Panc1 (cell line): ENCODE data around the gene TRIM54.
A peak's percentile ranks its signal among the peaks of the same experiment; 100 is the strongest.

Source experiments
- POLR2AphosphoS5 ChIP-seq: IDR thresholded peaks from 2 replicates; pipeline ENCODE4 v1.6.1; 2012; ENCODE audit warnings: mild to moderate bottlenecking, low read depth, low read length, moderate library complexity
- REST ChIP-seq, 2 experiments: IDR thresholded peaks; 2 replicates each; pipeline ENCODE4 v1.6.1; 2011 to 2012; ENCODE audit warnings: low read depth in 2 of 2, control low read depth in 1 of 2, low read length in 1 of 2, mild to moderate bottlenecking in 1 of 2, moderate library complexity in 1 of 2; ENCODE audit not compliant: insufficient read depth in 1 of 2
- SIN3A ChIP-seq: IDR thresholded peaks from 2 replicates; pipeline ENCODE4 v1.6.1; 2012; ENCODE audit warnings: low read depth, mild to moderate bottlenecking, low read length, moderate library complexity, borderline replicate concordance; ENCODE audit not compliant: insufficient read depth
- TCF7L2 ChIP-seq: IDR thresholded peaks from 2 replicates; pipeline ENCODE4 v1.6.1; 2011; ENCODE audit warnings: mild to moderate bottlenecking, low read depth, low read length, inconsistent platforms
- TF ChIP-seq, protein P1 (sequence below): fragments of 450-650 bp; IDR thresholded peaks from 2 replicates; pipeline ENCODE4 v1.5.1; 2017; ENCODE audit warnings: mild to moderate bottlenecking

- TF ChIP-seq, protein P1, sequence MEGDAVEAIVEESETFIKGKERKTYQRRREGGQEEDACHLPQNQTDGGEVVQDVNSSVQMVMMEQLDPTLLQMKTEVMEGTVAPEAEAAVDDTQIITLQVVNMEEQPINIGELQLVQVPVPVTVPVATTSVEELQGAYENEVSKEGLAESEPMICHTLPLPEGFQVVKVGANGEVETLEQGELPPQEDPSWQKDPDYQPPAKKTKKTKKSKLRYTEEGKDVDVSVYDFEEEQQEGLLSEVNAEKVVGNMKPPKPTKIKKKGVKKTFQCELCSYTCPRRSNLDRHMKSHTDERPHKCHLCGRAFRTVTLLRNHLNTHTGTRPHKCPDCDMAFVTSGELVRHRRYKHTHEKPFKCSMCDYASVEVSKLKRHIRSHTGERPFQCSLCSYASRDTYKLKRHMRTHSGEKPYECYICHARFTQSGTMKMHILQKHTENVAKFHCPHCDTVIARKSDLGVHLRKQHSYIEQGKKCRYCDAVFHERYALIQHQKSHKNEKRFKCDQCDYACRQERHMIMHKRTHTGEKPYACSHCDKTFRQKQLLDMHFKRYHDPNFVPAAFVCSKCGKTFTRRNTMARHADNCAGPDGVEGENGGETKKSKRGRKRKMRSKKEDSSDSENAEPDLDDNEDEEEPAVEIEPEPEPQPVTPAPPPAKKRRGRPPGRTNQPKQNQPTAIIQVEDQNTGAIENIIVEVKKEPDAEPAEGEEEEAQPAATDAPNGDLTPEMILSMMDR, result no peak
- no peak for TF ChIP-seq POLR2AphosphoS5
- no peak for TF ChIP-seq REST (IDR thresholded peaks at IDR 0.05; ENCODE audit: insufficient read depth in 1 of 2, low read depth in 2 of 2, low read length in 1 of 2)
- TF ChIP-seq TCF7L2, result 0 out of 2 replicates have a peak, but pooled peaks have one; percentile 16
- no peak for TF ChIP-seq SIN3A
Measured at GRCh38 chr2:27250652-27251379, 31.4 kb upstream of the TRIM54 start.
